Omental fat pad (tissue), 4 donors: ENCODE data around the gene DAAM1. TPM values are rescaled to one million over a fixed set of nuclear protein-coding genes. Genes with fewer than 3 reads are reported as not detected.

ENCODE experiments used
- ATAC-seq: fragments of 150-250 bp; one replicate; pipeline ENCODE4 v1.9.1; 2016; ENCODE audit warnings: mild to moderate bottlenecking, moderate library complexity; ENCODE audit not compliant: low FRiP score
- DNase-seq: peaks from one replicate; pipeline ENCODE4 v3.0.0-alpha.2; 2019; ENCODE audit warnings: low spot score
- CTCF ChIP-seq, 3 donors: fragments of 450-650 bp; IDR thresholded peaks; one replicate each; pipeline ENCODE4 v1.5.1; 2016 to 2017; ENCODE audit warnings: antibody characterized with exemption in 3 of 3, mild to moderate bottlenecking in 3 of 3, moderate library complexity in 2 of 3
- total RNA-seq, 4 donors: library from RNA; depleted of rRNA; stranded (reverse); fragments of >200 nt; gene quantifications; one replicate each; pipeline ENCODE4 v1.1.0, GENCODE V29; 2016

Gene DAAM1
- total RNA-seq, 4 donors from 2014 or later = 49.8 to 73.6 (median 51.6) TPM

GRCh38 chr14:59332727-59333126, 144.3 kb downstream of the DAAM1 start:
- DNase-seq = no peak
- no peak for ATAC-seq
- no peak for TF ChIP-seq CTCF (IDR thresholded peaks at IDR 0.05)

- DNase-seq (no peak), ATAC-seq (no peak)
- TF ChIP-seq CTCF (IDR thresholded peaks at IDR 0.05) = no peak
Observed at GRCh38 chr14:59333235-59333634, 144.8 kb downstream of the DAAM1 start.

GRCh38 chr14:59333668-59334067, 145.2 kb downstream of the DAAM1 start:
- ATAC-seq (peak; percentile 85), DNase-seq (no peak)
- TF ChIP-seq CTCF (IDR thresholded peaks at IDR 0.05) = no peak

- no peak for TF ChIP-seq CTCF (IDR thresholded peaks at IDR 0.05)
- no peak for DNase-seq
- no peak for ATAC-seq
Observed at GRCh38 chr14:59334253-59334652, 145.8 kb downstream of the DAAM1 start.

GRCh38 chr14:59336098-59336497, 147.6 kb downstream of the DAAM1 start:
- DNase-seq = no peak
- no peak for TF ChIP-seq CTCF (IDR thresholded peaks at IDR 0.05)
- ATAC-seq = no peak

GRCh38 chr14:59336706-59337105, 148.2 kb downstream of the DAAM1 start:
- DNase-seq = no peak
- no peak for ATAC-seq
- TF ChIP-seq CTCF (IDR thresholded peaks at IDR 0.05) = no peak

GRCh38 chr14:59337141-59337611, 148.7 kb downstream of the DAAM1 start:
- no peak for TF ChIP-seq CTCF (IDR thresholded peaks at IDR 0.05)
- DNase-seq (peak; percentile 34), ATAC-seq (peak; percentile 76)
